Loucy (cell line): ENCODE measurements around the gene MICU1.

Experiments
- H2AFZ ChIP-seq: fragments of 200-600 bp; sonication (generic); 2 replicates; pipeline ENCODE4 v1.6.0; 2016; ENCODE audit warnings: antibody characterized with exemption, mild to moderate bottlenecking, low read length, moderate library complexity
- H3F3A ChIP-seq: fragments of 200-600 bp; 2 replicates; pipeline ENCODE4 v1.6.0; 2016; ENCODE audit warnings: antibody characterized with exemption, low read depth, mild to moderate bottlenecking
- H3K27me3 ChIP-seq: fragments of 200-600 bp; sonication (generic); 2 replicates; pipeline ENCODE4 v1.6.1; 2014; ENCODE audit warnings: low read length, mild to moderate bottlenecking; ENCODE audit not compliant: insufficient read depth, poor library complexity, severe bottlenecking
- H3K36me3 ChIP-seq: fragments of 200-600 bp; sonication (generic); 2 replicates; pipeline ENCODE4 v1.6.1; 2016; ENCODE audit warnings: low read length; ENCODE audit not compliant: insufficient read depth
- H3K4me1 ChIP-seq: fragments of 200-600 bp; sonication (generic); 2 replicates; pipeline ENCODE4 v1.5.1; 2014; ENCODE audit warnings: low read length, mild to moderate bottlenecking; ENCODE audit not compliant: insufficient read depth, poor library complexity, severe bottlenecking
- H3K4me2 ChIP-seq: fragments of 200-600 bp; sonication (generic); 2 replicates; pipeline ENCODE4 v1.6.0; 2014; ENCODE audit warnings: antibody characterized with exemption, low read length, low read depth, mild to moderate bottlenecking; ENCODE audit not compliant: poor library complexity, severe bottlenecking
- H3K4me3 ChIP-seq: fragments of 200-600 bp; sonication (generic); 2 replicates; pipeline ENCODE4 v1.5.1; 2014; ENCODE audit warnings: low read length, mild to moderate bottlenecking, mixed read lengths; ENCODE audit not compliant: poor library complexity, severe bottlenecking
- H3K79me2 ChIP-seq: fragments of 200-600 bp; sonication (generic); 2 replicates; pipeline ENCODE4 v1.6.1; 2014; ENCODE audit warnings: low read length; ENCODE audit not compliant: insufficient read depth
- H3K9ac ChIP-seq: fragments of 200-600 bp; sonication (generic); 2 replicates; pipeline ENCODE4 v1.6.0; 2014; ENCODE audit warnings: mild to moderate bottlenecking, low read depth, low read length, moderate library complexity; ENCODE audit not compliant: poor library complexity, severe bottlenecking
- H3K9me2 ChIP-seq: fragments of 200-600 bp; sonication (generic); replicated peaks from 2 replicates; pipeline ENCODE4 v1.6.1; 2016; ENCODE audit warnings: low read depth, low read length, mixed read lengths
- H3K9me3 ChIP-seq: fragments of 200-600 bp; sonication (generic); 2 replicates; pipeline ENCODE4 v1.6.1; 2014; ENCODE audit warnings: mild to moderate bottlenecking, antibody characterized with exemption, low read length, low read depth; ENCODE audit not compliant: insufficient read depth
- H4K20me1 ChIP-seq: fragments of 200-600 bp; sonication (generic); 2 replicates; pipeline ENCODE4 v1.6.0; 2014; ENCODE audit warnings: antibody characterized with exemption, low read length, mild to moderate bottlenecking; ENCODE audit not compliant: insufficient read depth, poor library complexity, severe bottlenecking
- EZH2phosphoT487 ChIP-seq: fragments of 200-600 bp; IDR thresholded peaks from 2 replicates; pipeline ENCODE4 v1.6.1; 2018; ENCODE audit warnings: antibody characterized with exemption, mild to moderate bottlenecking, moderate library complexity, borderline replicate concordance
- TF ChIP-seq, protein P1 (sequence below): fragments of 200-600 bp; sonication (generic); conservative IDR thresholded peaks from 2 replicates; pipeline ENCODE4 v1.5.1; 2014; ENCODE audit warnings: mild to moderate bottlenecking, antibody characterized with exemption, low read length

The MICU1 gene

DNA sequence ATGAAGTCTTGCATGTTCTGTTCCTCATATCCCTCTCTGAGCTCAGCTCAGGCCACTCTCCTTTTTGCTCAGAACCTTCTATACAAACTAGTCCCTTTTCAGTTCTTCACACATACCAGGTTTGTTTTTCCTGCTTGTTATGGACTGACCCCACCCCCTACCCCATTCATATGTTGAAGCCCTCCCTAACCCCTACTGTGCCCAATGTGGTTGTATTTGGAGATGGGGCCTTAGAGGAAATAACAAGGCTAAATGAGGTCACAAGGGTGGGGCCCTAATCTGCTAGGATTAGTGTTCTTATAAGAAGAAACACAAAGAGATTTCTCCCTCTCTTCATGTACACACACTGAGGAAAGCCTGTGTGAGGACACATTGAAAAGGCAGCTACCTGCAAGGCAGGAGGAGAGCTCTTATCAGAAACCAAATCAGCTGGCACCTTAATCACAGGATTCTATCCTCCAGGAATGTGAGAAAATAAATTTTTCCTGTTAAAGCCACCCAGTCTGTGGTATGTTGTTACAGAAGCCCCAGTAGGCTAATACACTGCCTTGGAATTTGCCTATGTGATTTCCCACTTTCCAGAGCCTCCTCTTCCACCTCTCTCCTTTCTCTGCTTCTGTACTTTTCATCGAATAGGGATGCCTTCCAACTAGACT lies 203.9 kb downstream of the MICU1 start:
- no peak for TF ChIP-seq EZH2phosphoT487
- TF ChIP-seq, protein P1, sequence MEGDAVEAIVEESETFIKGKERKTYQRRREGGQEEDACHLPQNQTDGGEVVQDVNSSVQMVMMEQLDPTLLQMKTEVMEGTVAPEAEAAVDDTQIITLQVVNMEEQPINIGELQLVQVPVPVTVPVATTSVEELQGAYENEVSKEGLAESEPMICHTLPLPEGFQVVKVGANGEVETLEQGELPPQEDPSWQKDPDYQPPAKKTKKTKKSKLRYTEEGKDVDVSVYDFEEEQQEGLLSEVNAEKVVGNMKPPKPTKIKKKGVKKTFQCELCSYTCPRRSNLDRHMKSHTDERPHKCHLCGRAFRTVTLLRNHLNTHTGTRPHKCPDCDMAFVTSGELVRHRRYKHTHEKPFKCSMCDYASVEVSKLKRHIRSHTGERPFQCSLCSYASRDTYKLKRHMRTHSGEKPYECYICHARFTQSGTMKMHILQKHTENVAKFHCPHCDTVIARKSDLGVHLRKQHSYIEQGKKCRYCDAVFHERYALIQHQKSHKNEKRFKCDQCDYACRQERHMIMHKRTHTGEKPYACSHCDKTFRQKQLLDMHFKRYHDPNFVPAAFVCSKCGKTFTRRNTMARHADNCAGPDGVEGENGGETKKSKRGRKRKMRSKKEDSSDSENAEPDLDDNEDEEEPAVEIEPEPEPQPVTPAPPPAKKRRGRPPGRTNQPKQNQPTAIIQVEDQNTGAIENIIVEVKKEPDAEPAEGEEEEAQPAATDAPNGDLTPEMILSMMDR = no peak
- H3K9me2 ChIP-seq = no peaks in the 10 kb centered on the region

DNA sequence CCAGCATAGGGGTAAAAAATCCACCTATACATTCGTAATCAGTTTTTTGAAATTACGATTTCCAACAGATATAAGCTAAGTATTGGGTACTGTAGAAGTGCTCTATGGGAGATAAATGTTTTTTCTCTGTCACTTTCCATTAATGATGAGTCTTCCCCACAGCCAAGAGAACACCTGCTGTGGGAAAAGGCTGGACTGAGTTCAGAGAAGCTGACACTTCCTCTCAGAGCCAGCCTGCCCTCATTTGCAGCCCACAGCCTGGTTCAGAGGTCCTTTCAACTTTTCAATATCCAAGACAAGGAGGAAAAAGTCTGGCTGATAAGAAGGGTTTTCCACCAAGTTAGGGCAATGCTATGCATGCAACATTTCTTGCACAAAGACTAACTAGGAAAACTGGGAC lies 206.6 kb downstream of the MICU1 start:
- H3K4me1 ChIP-seq = no peaks in the 10 kb centered on the region
- H2AFZ ChIP-seq = no peak overlapping the region
- no peaks in the 10 kb centered on the region for H3F3A ChIP-seq
- no peaks in the 10 kb centered on the region for H3K9me2 ChIP-seq
- H3K4me3 ChIP-seq = no peak overlapping the region
- no peaks in the 10 kb centered on the region for H4K20me1 ChIP-seq
- no peaks in the 10 kb centered on the region for H3K9me3 ChIP-seq
- TF ChIP-seq, protein P1 = no peak
- TF ChIP-seq EZH2phosphoT487 = no peak
- H3K27me3 ChIP-seq = no peaks in the 10 kb centered on the region
- peaks cover 11% of the 10 kb centered on the region; the same call in 1 of the 2 replicates for H3K36me3 ChIP-seq
- H3K79me2 ChIP-seq = no peaks in the 10 kb centered on the region
- H3K4me2 ChIP-seq = no peak overlapping the region
- H3K9ac ChIP-seq = no peak overlapping the region

More for the DNA sequence above, 203.9 kb downstream of the MICU1 start:
- no peak overlapping the region for H3K9ac ChIP-seq
- no peak overlapping the region for H2AFZ ChIP-seq
- no peak overlapping the region for H3K4me3 ChIP-seq
- H3K4me2 ChIP-seq = no peak overlapping the region
- H4K20me1 ChIP-seq = no peaks in the 10 kb centered on the region
- H3K4me1 ChIP-seq = peaks cover 5% of the 10 kb centered on the region
- H3K36me3 ChIP-seq = peaks cover 11% of the 10 kb centered on the region; the same call in 1 of the 2 replicates
- no peaks in the 10 kb centered on the region for H3K9me3 ChIP-seq
- H3K27me3 ChIP-seq = no peaks in the 10 kb centered on the region
- no peaks in the 10 kb centered on the region for H3K79me2 ChIP-seq
- H3F3A ChIP-seq = no peaks in the 10 kb centered on the region

DNA sequence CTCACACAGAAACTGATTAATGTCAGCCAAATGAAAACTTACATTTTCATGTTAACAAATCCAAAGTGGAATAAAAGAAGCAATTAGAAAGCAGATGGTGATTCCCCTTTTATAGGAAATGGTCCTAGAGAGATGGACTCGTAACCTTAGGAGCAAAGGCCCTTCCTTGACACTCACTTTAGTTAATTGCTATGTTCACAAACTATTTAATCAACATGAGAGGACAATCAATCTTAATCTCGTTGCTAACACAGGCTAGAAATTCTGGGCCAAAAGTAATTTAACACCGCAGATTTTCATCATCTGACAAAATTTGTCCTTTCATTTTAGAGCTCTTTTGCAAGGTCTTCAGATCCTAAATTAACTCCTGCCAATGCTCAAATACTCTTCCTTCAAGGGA lies 207.2 kb downstream of the MICU1 start:
- H3F3A ChIP-seq = no peaks in the 10 kb centered on the region
- H3K9me2 ChIP-seq = no peaks in the 10 kb centered on the region
- no peak overlapping the region for H3K4me3 ChIP-seq
- no peaks in the 10 kb centered on the region for H3K27me3 ChIP-seq
- H3K9ac ChIP-seq = no peak overlapping the region
- no peak for TF ChIP-seq EZH2phosphoT487
- TF ChIP-seq, protein P1 = no peak
- H3K4me1 ChIP-seq = no peaks in the 10 kb centered on the region
- no peaks in the 10 kb centered on the region for H4K20me1 ChIP-seq
- H2AFZ ChIP-seq = no peak overlapping the region
- H3K9me3 ChIP-seq = peaks cover 4% of the 10 kb centered on the region; the same call in 1 of the 2 replicates
- H3K36me3 ChIP-seq = peaks cover 11% of the 10 kb centered on the region; the same call in 1 of the 2 replicates
- H3K79me2 ChIP-seq = no peaks in the 10 kb centered on the region
- no peak overlapping the region for H3K4me2 ChIP-seq
